HL-60 (cell line): Measurements from ENCODE around the gene EGLN1.

Experiments
- POLR2AphosphoS5 ChIP-seq: IDR thresholded peaks from 2 replicates; pipeline ENCODE4 v1.6.1; 2012; ENCODE audit warnings: low read depth
- TF ChIP-seq, protein P1 (sequence below): IDR thresholded peaks from one replicate; pipeline ENCODE4 v1.5.1; 2011; ENCODE audit warnings: low read length, control low read depth, inconsistent platforms; ENCODE audit not compliant: insufficient read depth

DNA sequence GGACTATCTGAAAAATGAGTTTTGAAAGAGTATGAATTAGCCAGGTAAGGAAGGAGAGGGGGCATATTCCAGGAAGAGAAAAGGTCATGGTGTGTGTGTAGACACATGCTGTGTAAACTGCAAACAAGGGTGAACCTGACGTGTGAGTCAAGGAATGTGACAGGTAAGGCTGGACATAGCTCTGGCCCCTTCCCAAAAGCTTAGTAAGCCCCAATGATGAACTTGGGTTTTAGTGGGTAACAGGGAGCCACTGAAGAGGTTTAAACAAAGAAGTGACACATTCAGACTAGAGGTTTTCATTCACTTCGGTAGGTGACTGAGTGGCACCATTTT lies 36.7 kb downstream of the EGLN1 start:
- no peak for TF ChIP-seq POLR2AphosphoS5
- TF ChIP-seq, protein P1, sequence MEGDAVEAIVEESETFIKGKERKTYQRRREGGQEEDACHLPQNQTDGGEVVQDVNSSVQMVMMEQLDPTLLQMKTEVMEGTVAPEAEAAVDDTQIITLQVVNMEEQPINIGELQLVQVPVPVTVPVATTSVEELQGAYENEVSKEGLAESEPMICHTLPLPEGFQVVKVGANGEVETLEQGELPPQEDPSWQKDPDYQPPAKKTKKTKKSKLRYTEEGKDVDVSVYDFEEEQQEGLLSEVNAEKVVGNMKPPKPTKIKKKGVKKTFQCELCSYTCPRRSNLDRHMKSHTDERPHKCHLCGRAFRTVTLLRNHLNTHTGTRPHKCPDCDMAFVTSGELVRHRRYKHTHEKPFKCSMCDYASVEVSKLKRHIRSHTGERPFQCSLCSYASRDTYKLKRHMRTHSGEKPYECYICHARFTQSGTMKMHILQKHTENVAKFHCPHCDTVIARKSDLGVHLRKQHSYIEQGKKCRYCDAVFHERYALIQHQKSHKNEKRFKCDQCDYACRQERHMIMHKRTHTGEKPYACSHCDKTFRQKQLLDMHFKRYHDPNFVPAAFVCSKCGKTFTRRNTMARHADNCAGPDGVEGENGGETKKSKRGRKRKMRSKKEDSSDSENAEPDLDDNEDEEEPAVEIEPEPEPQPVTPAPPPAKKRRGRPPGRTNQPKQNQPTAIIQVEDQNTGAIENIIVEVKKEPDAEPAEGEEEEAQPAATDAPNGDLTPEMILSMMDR = no peak
